Endothelial cell (in vitro differentiated cells): Measurements from ENCODE around the gene ABCA6. TPM values are rescaled to one million over a fixed set of nuclear protein-coding genes. Genes with fewer than 3 reads are reported as not detected.

Experiments
- DNase-seq: peaks from one replicate; pipeline ENCODE4 v3.0.0; 2021; ENCODE audit warnings: low spot score
- H3K27ac Mint-ChIP-seq: one replicate; pipeline ENCODE4 v1.8.0; 2021; ENCODE audit warnings: mixed read lengths, inconsistent platforms; ENCODE audit not compliant: unreplicated experiment
- H3K27me3 Mint-ChIP-seq: one replicate; pipeline ENCODE4 v1.8.0; 2021; ENCODE audit warnings: mild to moderate bottlenecking, moderate library complexity, mixed read lengths, inconsistent platforms; ENCODE audit not compliant: unreplicated experiment
- H3K36me3 Mint-ChIP-seq: one replicate; pipeline ENCODE4 v1.8.0; 2021; ENCODE audit warnings: mild to moderate bottlenecking, low read depth, mixed read lengths, inconsistent platforms; ENCODE audit not compliant: unreplicated experiment
- H3K4me1 Mint-ChIP-seq: one replicate; pipeline ENCODE4 v1.8.0; 2021; ENCODE audit warnings: mild to moderate bottlenecking, mixed read lengths, inconsistent platforms; ENCODE audit not compliant: unreplicated experiment
- H3K4me3 Mint-ChIP-seq: one replicate; pipeline ENCODE4 v1.8.0; 2021; ENCODE audit warnings: mild to moderate bottlenecking, mixed read lengths, inconsistent platforms; ENCODE audit not compliant: unreplicated experiment
- H3K9me3 Mint-ChIP-seq: one replicate; pipeline ENCODE4 v1.8.0; 2021; ENCODE audit warnings: mixed read lengths, inconsistent platforms; ENCODE audit not compliant: unreplicated experiment
- CTCF ChIP-seq: fragments of 200-600 bp; sonication (generic); IDR thresholded peaks from one replicate; pipeline ENCODE4 v1.5.0; 2021; ENCODE audit warnings: antibody characterized with exemption; ENCODE audit not compliant: unreplicated experiment
- microRNA-seq: library from miRNA; unstranded; fragments of <30 nt; microRNA quantifications from one replicate; pipeline ENCODE4, GENCODE V29; 2020; ENCODE audit not compliant: unreplicated experiment
- total RNA-seq: library from RNA; stranded (reverse); fragmentation: NEBNext Ultra II Directional; extraction: Animal tissue kit (Norgen Biotek cat#: 25700); gene quantifications from one replicate; pipeline ENCODE4 v1.2.1, GENCODE V29; 2021; ENCODE audit not compliant: unreplicated experiment

The ABCA6 gene
- total RNA-seq, 1 donor from 2014 or later = 0.38 TPM

GRCh38 chr17:69044371-69044770, 97.3 kb downstream of the ABCA6 start:
- peaks cover 3% of the 10 kb centered on the region for H3K27me3 Mint-ChIP-seq
- peaks cover 27% of the 10 kb centered on the region for H3K4me1 Mint-ChIP-seq
- H3K27ac Mint-ChIP-seq = no peak overlapping the region
- TF ChIP-seq CTCF = no peak
- no peak for DNase-seq
- H3K36me3 Mint-ChIP-seq = peaks cover 6% of the 10 kb centered on the region
- no peaks in the 10 kb centered on the region for H3K9me3 Mint-ChIP-seq
- H3K4me3 Mint-ChIP-seq = no peak overlapping the region

- Mint-ChIP-seq H3K36me3 (peaks cover 13% of the 10 kb centered on the region), H3K9me3 (no peaks in the 10 kb centered on the region), H3K27ac (no peak overlapping the region), H3K4me1 (peaks cover 21% of the 10 kb centered on the region), H3K4me3 (no peak overlapping the region), H3K27me3 (peaks cover 3% of the 10 kb centered on the region)
- DNase-seq = no peak
- TF ChIP-seq CTCF = no peak
These were observed 98.5 kb downstream of the ABCA6 start for GRCh38 chr17:69043098-69043734.

GRCh38 chr17:69042308-69042707, 99.4 kb downstream of the ABCA6 start:
- TF ChIP-seq CTCF = no peak
- Mint-ChIP-seq H3K4me1 (peaks cover 12% of the 10 kb centered on the region), H3K27ac (no peak overlapping the region), H3K4me3 (no peak overlapping the region), H3K36me3 (peaks cover 20% of the 10 kb centered on the region), H3K27me3 (no peaks in the 10 kb centered on the region), H3K9me3 (peaks cover 2% of the 10 kb centered on the region)
- no peak for DNase-seq

- Mint-ChIP-seq H3K4me1 (peaks cover 3% of the 10 kb centered on the region), H3K27me3 (peaks cover 4% of the 10 kb centered on the region), H3K36me3 (peaks cover 25% of the 10 kb centered on the region), H3K4me3 (no peak overlapping the region), H3K27ac (no peak overlapping the region), H3K9me3 (peaks cover 5% of the 10 kb centered on the region)
- no peak for DNase-seq
- TF ChIP-seq CTCF = no peak
These were observed 109.9 kb downstream of the ABCA6 start for GRCh38 chr17:69031839-69032238.

GRCh38 chr17:69030169-69030568, 111.5 kb downstream of the ABCA6 start:
- Mint-ChIP-seq H3K36me3 (peaks cover 14% of the 10 kb centered on the region), H3K9me3 (no peaks in the 10 kb centered on the region), H3K4me1 (peaks cover 3% of the 10 kb centered on the region), H3K27me3 (peaks cover 4% of the 10 kb centered on the region), H3K27ac (no peak overlapping the region), H3K4me3 (no peak overlapping the region)
- no peak for TF ChIP-seq CTCF
- no peak for DNase-seq

Small RNA genes within 50 kb of the gene (microRNA-seq; reads per million reads assigned to microRNA genes)
- not detected for gene MIR4524A
- gene MIR4524B = not detected

Other genes starting within 250 kb of the ABCA6 start
- 0.31 TPM for gene ABCA8, start 186.5 kb downstream of the ABCA6 start, total RNA-seq
- gene ABCA9, start 81.0 kb downstream of the ABCA6 start, total RNA-seq = 0.23 TPM
- gene ABCA10, start 86.9 kb upstream of the ABCA6 start, total RNA-seq = 0.90 TPM
- 18.7 TPM for gene ABCA5, start 185.2 kb upstream of the ABCA6 start, total RNA-seq